ENCODE data around the gene IL17F. TPM values are rescaled to one million over a fixed set of nuclear protein-coding genes. Genes with fewer than 3 reads are reported as not detected.

IL17F gene
- total RNA-seq (2022; extraction: Qiagen RNA extraction; ENCODE audit: low read depth), result not detected in 5 replicates

GRCh38 chr6:52244400-52244799 lies at the start of gene IL17F:
TSS of gene IL17F (minus strand) at chr6:52244500. CDS start at chr6:52244429, 71 bp downstream.

GRCh38 chr6:52284460-52285176 lies 40.3 kb upstream of the IL17F start, which contains the start of gene MCM3:
TSS of gene MCM3 (minus strand) at chr6:52284742. CDS start at chr6:52284674, 68 bp downstream.

Other genes with a start within 250 kb of the IL17F start
- not detected in 5 replicates for gene PKHD1, start 156.9 kb downstream of the IL17F start, total RNA-seq (2022; extraction: Qiagen RNA extraction; ENCODE audit: low read depth)
- gene IL17A, start 58.1 kb downstream of the IL17F start, total RNA-seq (2022; extraction: Qiagen RNA extraction; ENCODE audit: low read depth), result not detected in 5 replicates
- 76.0 to 89.2 TPM (median 84.9 TPM) in 5 replicates for gene MCM3, start 40.2 kb upstream of the IL17F start, total RNA-seq (2022; extraction: Qiagen RNA extraction; ENCODE audit: low read depth)
- gene PAQR8, start 117.7 kb upstream of the IL17F start, total RNA-seq (2022; extraction: Qiagen RNA extraction; ENCODE audit: low read depth), result 0.49 to 1.1 TPM (median 0.89 TPM) in 5 replicates
- 10.0 to 12.9 TPM (median 10.9 TPM) in 5 replicates for gene EFHC1, start 175.8 kb upstream of the IL17F start, total RNA-seq (2022; extraction: Qiagen RNA extraction; ENCODE audit: low read depth)

All from A549 treated with CpdA at 1 μM for 4 hours (cell line).